B cell (primary cell): ENCODE data around the gene CHSY3. TPM values are rescaled to one million over a fixed set of nuclear protein-coding genes. Genes with fewer than 3 reads are reported as not detected.

Experiments
- ATAC-seq: fragments of 200-7000 bp; cut with Tn5 transposase; one replicate; pipeline ENCODE4 v1.10.0; 2021; ENCODE audit warnings: low read depth, mild to moderate bottlenecking, moderate number of reproducible peaks, moderate library complexity
- CTCF ChIA-PET: fragments of 350-600 bp; sonication (Branson Sonifier 250); formaldehyde crosslinking; loops from one replicate; lab custom pipeline; 2021; ENCODE audit warnings: antibody characterized with exemption, inconsistent platforms; lab: Charles Lee
- POLR2A ChIA-PET: fragments of 350-600 bp; sonication (Branson Sonifier 250); formaldehyde crosslinking; loops from one replicate; lab custom pipeline; 2021; ENCODE audit warnings: antibody characterized with exemption; lab: Charles Lee
- DNase-seq: peaks from one replicate; pipeline ENCODE4 v3.0.0; 2013
- H2AFZ ChIP-seq: 2 replicates; pipeline ENCODE4 v1.6.1; 2012; ENCODE audit warnings: mild to moderate bottlenecking, low read depth, low read length; ENCODE audit not compliant: insufficient read depth, poor library complexity, severe bottlenecking
- H3K27ac ChIP-seq, 2 donors: 1 replicate in 1 of 2; 2 replicates in 1 of 2; pipeline ENCODE4 v1.5.1; 2012 to 2013; ENCODE audit warnings: low read length in 2 of 2, mild to moderate bottlenecking in 2 of 2, moderate library complexity in 1 of 2
- H3K27me3 ChIP-seq, 4 experiments: fragments of 200-600 bp in 1 of 4; sonication (generic) in 1 of 4; replicated peaks in 1 of 4; 1 replicate in 2 of 4; 2 replicates in 2 of 4; pipeline versions ENCODE4 v1.6.1 to v1.7.0; 2013 to 2016; ENCODE audit warnings: low read length in 3 of 4, mild to moderate bottlenecking in 2 of 4, mixed read lengths in 1 of 4, moderate library complexity in 1 of 4; ENCODE audit not compliant: insufficient read depth in 4 of 4, control insufficient read depth in 3 of 4; ENCODE audit errors: control extremely low read depth in 1 of 4
- H3K36me3 ChIP-seq, 2 experiments: replicated peaks in 1 of 2; 1 replicate in 1 of 2; 2 replicates in 1 of 2; pipeline versions ENCODE4 v1.6.1 to v1.7.1; 2013; ENCODE audit warnings: low read length in 1 of 2; ENCODE audit not compliant: insufficient read depth in 2 of 2, control insufficient read depth in 1 of 2; ENCODE audit errors: control extremely low read depth in 1 of 2, extremely low read depth in 1 of 2
- H3K4me1 ChIP-seq, 2 donors: fragments of 200-600 bp in 1 of 2; sonication (generic) in 1 of 2; 1 replicate in 1 of 2; 2 replicates in 1 of 2; pipeline versions ENCODE4 v1.5.1 to v1.6.1; 2013 to 2017; ENCODE audit warnings: low read length in 2 of 2; ENCODE audit not compliant: control insufficient read depth in 2 of 2, insufficient read depth in 2 of 2
- H3K4me2 ChIP-seq: replicated peaks from 2 replicates; pipeline ENCODE3; 2012; ENCODE audit warnings: mild to moderate bottlenecking, low read depth, low read length; ENCODE audit not compliant: poor library complexity, severe bottlenecking
- H3K4me3 ChIP-seq, 5 experiments: fragments of 200-600 bp in 1 of 5; sonication (generic) in 1 of 5; 1 replicate in 3 of 5; 2 replicates in 2 of 5; pipeline versions ENCODE4 v1.5.1 to v1.7.0; 2011 to 2016; ENCODE audit warnings: low read length in 4 of 5, mild to moderate bottlenecking in 4 of 5, low read depth in 2 of 5, control low read depth in 1 of 5, moderate library complexity in 1 of 5; ENCODE audit not compliant: insufficient read depth in 1 of 5; ENCODE audit errors: control extremely low read depth in 1 of 5, extremely low read depth in 1 of 5
- H3K79me2 ChIP-seq: fragments of 200-600 bp; sonication (generic); one replicate; pipeline ENCODE4 v1.6.0; 2016; ENCODE audit warnings: low read length; ENCODE audit not compliant: control insufficient read depth, insufficient read depth
- H3K9ac ChIP-seq: fragments of 200-600 bp; sonication (generic); 2 replicates; pipeline ENCODE4 v1.6.1; 2017; ENCODE audit warnings: mild to moderate bottlenecking, low read length, moderate library complexity
- H3K9me3 ChIP-seq, 3 donors: one replicate each; pipeline versions ENCODE4 v1.6.1 to v1.7.1; 2013; ENCODE audit warnings: low read length in 2 of 3; ENCODE audit not compliant: control insufficient read depth in 2 of 3, insufficient read depth in 1 of 3; ENCODE audit errors: control extremely low read depth in 1 of 3
- H4K20me1 ChIP-seq: 2 replicates; pipeline ENCODE4 v1.6.0; 2012; ENCODE audit warnings: mild to moderate bottlenecking, low read length; ENCODE audit not compliant: insufficient read depth, control insufficient read depth, poor library complexity, severe bottlenecking
- H3K27ac Mint-ChIP-seq: one replicate; pipeline ENCODE4 v1.8.0; 2021; ENCODE audit warnings: mixed read lengths
- H3K27me3 Mint-ChIP-seq: one replicate; pipeline ENCODE4 v1.8.0; 2021; ENCODE audit warnings: mixed read lengths
- H3K4me1 Mint-ChIP-seq: one replicate; pipeline ENCODE4 v1.8.0; 2021; ENCODE audit warnings: mixed read lengths
- H3K4me3 Mint-ChIP-seq: one replicate; pipeline ENCODE4 v1.8.0; 2021; ENCODE audit warnings: mixed read lengths
- H3K9me3 Mint-ChIP-seq: one replicate; pipeline ENCODE4 v1.8.0; 2022; ENCODE audit warnings: mixed read lengths; ENCODE audit not compliant: insufficient read depth
- EZH2 ChIP-seq: IDR thresholded peaks from 2 replicates; pipeline ENCODE4 v1.6.1; 2012; ENCODE audit warnings: borderline replicate concordance, low read depth, mild to moderate bottlenecking, moderate library complexity, low read length; ENCODE audit not compliant: insufficient read depth, poor library complexity, severe bottlenecking
- WGBS: methylation state at CpG from one replicate; pipeline ENCODE4 v1.1.5; 2013; ENCODE audit warnings: missing lambda C conversion rate; ENCODE audit not compliant: insufficient coverage; 5-methylcytosine and 5-hydroxymethylcytosine counted together
- intact Hi-C: fragments of 100-400 bp; cut with micrococcal nuclease; formaldehyde crosslinking; loops from one replicate; pipeline ENCODE4 v1.10.0; 2022
- polyA plus RNA-seq: library from polyadenylated mRNA; depleted of rRNA; stranded (reverse); fragments of >200 nt; gene quantifications from 2 replicates; pipeline ENCODE4 v1.2.3, GENCODE V29; 2012
- total RNA-seq, 2 donors: library from RNA; stranded (reverse); fragments of 120-200 nt in 1 of 2; gene quantifications; 1 replicate in 1 of 2; 2 replicates in 1 of 2; pipeline versions ENCODE4 v1.2.3 to v1.2.4, GENCODE V29; 2013 to 2022
- TF ChIP-seq, protein P1 (sequence below): fragments of 200-600 bp; IDR thresholded peaks from one replicate; pipeline ENCODE4 v1.8.0; 2022; ENCODE audit warnings: antibody characterized with exemption, mild to moderate bottlenecking

Gene CHSY3
- total and polyA plus RNA-seq, 2 donors (not counting 1 experiment from before 2014, with no cell fraction given) = not detected

DNA sequence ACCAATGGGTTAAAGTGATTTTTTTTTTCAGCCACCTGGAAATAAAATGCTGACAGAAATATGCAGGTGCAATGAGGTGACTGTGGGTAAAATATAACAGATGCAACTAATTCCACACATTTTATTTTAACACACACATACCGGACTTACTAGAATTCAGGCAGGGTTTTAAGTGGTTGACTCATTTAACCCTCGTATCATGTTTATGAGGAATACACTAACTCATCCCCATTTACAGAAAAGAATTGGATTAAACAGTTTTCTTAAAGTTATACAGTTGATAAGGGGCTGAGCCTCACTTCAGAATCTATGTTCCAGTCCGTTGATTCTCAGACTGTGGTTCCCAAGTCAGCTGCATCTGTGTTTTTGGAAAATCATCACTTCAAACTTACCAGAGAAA is 207.5 kb downstream of the CHSY3 start:
- CTCF ChIA-PET = no interaction called here
- no CpG with 5 or more reads among the region's 3 CpGs for WGBS
- ATAC-seq (no peak), DNase-seq (no peak)
- TF ChIP-seq, protein P1, sequence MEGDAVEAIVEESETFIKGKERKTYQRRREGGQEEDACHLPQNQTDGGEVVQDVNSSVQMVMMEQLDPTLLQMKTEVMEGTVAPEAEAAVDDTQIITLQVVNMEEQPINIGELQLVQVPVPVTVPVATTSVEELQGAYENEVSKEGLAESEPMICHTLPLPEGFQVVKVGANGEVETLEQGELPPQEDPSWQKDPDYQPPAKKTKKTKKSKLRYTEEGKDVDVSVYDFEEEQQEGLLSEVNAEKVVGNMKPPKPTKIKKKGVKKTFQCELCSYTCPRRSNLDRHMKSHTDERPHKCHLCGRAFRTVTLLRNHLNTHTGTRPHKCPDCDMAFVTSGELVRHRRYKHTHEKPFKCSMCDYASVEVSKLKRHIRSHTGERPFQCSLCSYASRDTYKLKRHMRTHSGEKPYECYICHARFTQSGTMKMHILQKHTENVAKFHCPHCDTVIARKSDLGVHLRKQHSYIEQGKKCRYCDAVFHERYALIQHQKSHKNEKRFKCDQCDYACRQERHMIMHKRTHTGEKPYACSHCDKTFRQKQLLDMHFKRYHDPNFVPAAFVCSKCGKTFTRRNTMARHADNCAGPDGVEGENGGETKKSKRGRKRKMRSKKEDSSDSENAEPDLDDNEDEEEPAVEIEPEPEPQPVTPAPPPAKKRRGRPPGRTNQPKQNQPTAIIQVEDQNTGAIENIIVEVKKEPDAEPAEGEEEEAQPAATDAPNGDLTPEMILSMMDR = no peak
- H2AFZ ChIP-seq = no peak overlapping the region
- no peak overlapping the region for H3K4me3 ChIP-seq
- H3K9ac ChIP-seq = no peak overlapping the region
- H3K36me3 ChIP-seq = no peaks in the 10 kb centered on the region
- H3K79me2 ChIP-seq = no peaks in the 10 kb centered on the region
- no peak overlapping the region for H3K27ac ChIP-seq
- Mint-ChIP-seq H3K4me1 (no peaks in the 10 kb centered on the region), H3K27me3 (no peaks in the 10 kb centered on the region), H3K9me3 (no peaks in the 10 kb centered on the region), H3K4me3 (no peak overlapping the region), H3K27ac (no peak overlapping the region)
- POLR2A ChIA-PET = no interaction called here
- H3K4me2 ChIP-seq = no peak overlapping the region
- no peaks in the 10 kb centered on the region for H4K20me1 ChIP-seq
- intact Hi-C loops = no loop called here
- no peaks in the 10 kb centered on the region for H3K27me3 ChIP-seq
- no peaks in the 10 kb centered on the region for H3K4me1 ChIP-seq
- H3K9me3 ChIP-seq = no peaks in the 10 kb centered on the region

DNA sequence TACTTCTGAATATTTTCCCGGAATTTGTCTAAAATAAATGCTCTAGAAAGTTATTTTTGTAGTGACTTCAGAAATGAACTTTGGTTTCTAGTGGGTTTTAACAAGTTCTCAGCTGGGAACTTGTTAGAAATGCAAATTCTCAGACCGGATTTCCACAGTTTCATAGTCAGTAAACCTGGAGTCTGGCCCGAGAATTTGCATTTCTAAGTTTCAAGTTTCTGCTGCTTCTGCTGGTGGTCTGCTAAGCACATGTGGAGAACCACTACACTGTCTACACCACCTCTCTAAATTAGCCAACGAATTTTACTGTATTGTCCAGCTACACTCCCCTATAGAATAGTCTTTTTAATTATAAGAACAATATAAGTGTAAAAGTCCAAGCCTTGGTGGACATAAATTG is 208.0 kb downstream of the CHSY3 start:
- ATAC-seq = no peak
- TF ChIP-seq EZH2 = no peak
- no peak overlapping the region for H3K4me3 Mint-ChIP-seq
- no peak overlapping the region for H3K27ac ChIP-seq
- CTCF ChIA-PET = no interaction called here
- H4K20me1 ChIP-seq = no peaks in the 10 kb centered on the region
- peaks cover 3% of the 10 kb centered on the region for H3K27me3 Mint-ChIP-seq
- POLR2A ChIA-PET = no interaction called here
- 96% methylated on average over 2 of the region's 4 CpGs for WGBS
- DNase-seq = no peak
- no peaks in the 10 kb centered on the region for H3K4me1 Mint-ChIP-seq
- H3K27ac Mint-ChIP-seq = no peak overlapping the region
- H3K79me2 ChIP-seq = no peaks in the 10 kb centered on the region
- no peaks in the 10 kb centered on the region for H3K36me3 ChIP-seq
- no peak overlapping the region for H3K4me2 ChIP-seq
- H3K9ac ChIP-seq = no peak overlapping the region
- no peaks in the 10 kb centered on the region for H3K9me3 ChIP-seq
- H3K9me3 Mint-ChIP-seq = no peaks in the 10 kb centered on the region
- intact Hi-C loops = no loop called here
- no peak overlapping the region for H2AFZ ChIP-seq
- no peaks in the 10 kb centered on the region for H3K4me1 ChIP-seq
- H3K4me3 ChIP-seq = no peak overlapping the region
- H3K27me3 ChIP-seq = no peaks in the 10 kb centered on the region
